Heart left ventricle (tissue), 13 donors: ENCODE data around the gene GALNT10.

Experiments used
- CTCF ChIP-seq, 12 donors: fragments of 200-600 bp; sonication (generic) in 4 of 12; IDR thresholded peaks; one replicate each; pipeline versions ENCODE4 v1.5.0 to v1.8.0; 2018 to 2022; ENCODE audit warnings: antibody characterized with exemption in 12 of 12, mild to moderate bottlenecking in 5 of 12
- POLR2A ChIP-seq, 2 donors: fragments of 450-650 bp; IDR thresholded peaks; one replicate each; pipeline ENCODE4 v1.6.1; 2017; ENCODE audit warnings: antibody characterized with exemption in 2 of 2, mild to moderate bottlenecking in 2 of 2, moderate library complexity in 2 of 2
- donor health status: ischemic (EF 13 %, LVEDD 7.1; RV severe dilation, severe dysfunction).
- donor health status: DM: no; HTN: yes; CAD: no.
- donor health status: DM: no; HTN: no; CAD: no.
- donor health status: ischemic (EF 25% LVEDD 6.9; RV normal size, moderate dysfunction).
- donor health status: ischemic (EF 25% LVEDD 5.7; RV mildly dilated, moderate dysfunction).
- donor health status: ischemic (EF 35%, LVEDD 5.7; RV mildly dilated, moderate dysfunction).
- donor health status: nonischemic (EF 11% LVEDD 7.7; RV severe dilation, severe dysfunction).
- donor health status: DM: yes; HTN: yes; CAD: no.
- donor health status: PGD.
- donor health status: ischemic (EF 29% LVEDD 5.4; RV normal size, mild dysfunction).
- donor health status: nonischemic (EF 23%, LVEDD 6.1; RV moderate dilation, normal function).

- TF ChIP-seq POLR2A (IDR thresholded peaks at IDR 0.05): no peak
- no peak for TF ChIP-seq CTCF (IDR thresholded peaks at IDR 0.05)
Observed at GRCh38 chr5:154300207-154300883, 109.8 kb downstream of the GALNT10 start.
